ENCODE results near the gene DUSP14.

- TF ChIP-seq POLR2A (IDR thresholded peaks at IDR 0.05; ENCODE audit: low read depth, low read length): no peak
- no peak for TF ChIP-seq SPI1 (IDR thresholded peaks at IDR 0.05; ENCODE audit: low read depth, low read length)
- no peak for TF ChIP-seq POLR2AphosphoS5 (IDR thresholded peaks at IDR 0.05; ENCODE audit: low read depth, low read length)
- no peak for TF ChIP-seq TAF1 (IDR thresholded peaks at IDR 0.05; ENCODE audit: low read depth, low read length)
- TF ChIP-seq PAX5 (IDR thresholded peaks at IDR 0.05; ENCODE audit: insufficient read depth, low read length, severe bottlenecking): no peak
These were observed 58.3 kb downstream of the DUSP14 start for GRCh38 chr17:37547986-37548385.
